GM06990 (cell line): ENCODE results near the gene CMTM5.
"Not testable (repeated sequence)": the region's sequence is repeated elsewhere in the genome, so short reads cannot be mapped to it uniquely, and the experiment has no call there.

ENCODE experiments used
- DNase-seq: peaks from one replicate; pipeline ENCODE4 v3.0.0-alpha.2; 2011; ENCODE audit not compliant: insufficient read length; ENCODE audit errors: extremely low read depth
- H3K27me3 ChIP-seq: replicated peaks from 2 replicates; pipeline ENCODE4 v1.6.0; 2011; ENCODE audit warnings: low read length; ENCODE audit not compliant: control insufficient read depth, insufficient read depth
- H3K36me3 ChIP-seq: 2 replicates; pipeline ENCODE4 v1.5.1; 2011; ENCODE audit warnings: low read length; ENCODE audit not compliant: control insufficient read depth, insufficient read depth
- H3K4me3 ChIP-seq: replicated peaks from 2 replicates; pipeline ENCODE4 v1.5.1; 2011; ENCODE audit warnings: low read depth, mild to moderate bottlenecking, control low read depth, low read length
- CTCF ChIP-seq: IDR thresholded peaks from 2 replicates; pipeline ENCODE4 v1.5.1; 2011; ENCODE audit warnings: low read length, control low read depth, mild to moderate bottlenecking, inconsistent platforms; ENCODE audit not compliant: insufficient read depth, poor library complexity, severe bottlenecking

The CMTM5 gene

DNA sequence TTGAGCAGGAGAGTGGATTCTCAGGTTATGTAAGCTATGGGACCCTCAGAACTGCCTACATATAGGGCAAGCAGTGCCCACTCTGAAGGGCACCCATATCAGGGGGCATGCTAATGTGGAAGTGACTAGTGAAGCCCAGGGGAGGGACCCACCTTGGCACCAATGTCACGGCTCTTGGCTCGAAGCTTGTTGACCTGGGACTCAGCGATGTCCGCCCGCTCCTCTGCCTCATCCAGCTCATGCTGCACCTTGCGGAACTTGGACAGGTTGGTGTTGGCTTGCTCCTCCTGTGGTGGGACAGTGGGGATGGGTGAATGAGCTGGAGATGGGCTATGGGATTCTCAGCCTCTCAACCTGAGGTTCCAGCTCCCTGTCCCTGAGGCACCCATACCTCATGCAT, 5.4 kb downstream of the CMTM5 start:
- Histone ChIP-seq H3K27me3 (no peaks in the 10 kb centered on the region; the same call in none of the 2 replicates), H3K36me3 (no peaks in the 10 kb centered on the region), H3K4me3 (no peak overlapping the region)
- no peak for DNase-seq
- TF ChIP-seq CTCF, result no peak

DNA sequence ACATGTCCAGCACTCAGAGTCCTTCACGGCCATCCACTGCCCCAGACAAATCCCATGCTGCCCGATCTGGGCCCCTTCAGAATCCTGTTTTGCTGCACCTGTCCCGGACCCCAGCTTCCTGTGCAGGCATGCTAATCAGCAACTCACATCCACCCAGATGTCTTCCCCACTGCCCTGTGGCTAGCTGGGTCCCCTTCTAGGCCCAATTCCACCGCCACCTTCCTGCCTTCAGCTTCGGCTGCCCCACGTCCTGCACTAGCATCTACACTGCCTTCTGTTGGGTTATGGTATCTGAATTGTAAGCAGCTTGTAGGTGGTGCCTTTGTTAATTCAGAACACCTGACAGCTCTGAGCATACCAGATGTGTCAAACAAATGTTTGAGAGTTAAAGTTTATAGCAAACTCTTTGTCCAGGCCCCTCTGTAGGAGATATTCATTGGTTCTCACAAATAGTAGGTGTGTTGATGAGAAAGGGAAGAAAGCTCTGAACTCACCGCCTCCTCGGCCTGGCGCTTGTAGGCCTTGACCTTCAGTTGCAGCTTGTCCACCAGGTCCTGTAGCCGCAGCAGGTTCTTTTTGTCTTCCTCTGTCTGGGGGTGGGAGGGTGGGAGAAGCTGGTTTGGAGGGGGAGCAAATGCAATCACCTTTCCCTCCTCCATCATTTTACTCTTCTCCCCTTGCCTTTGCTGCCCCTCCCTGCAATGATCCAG, 6.0 kb downstream of the CMTM5 start:
- Histone ChIP-seq H3K27me3 (no peaks in the 10 kb centered on the region; the same call in 1 of the 2 replicates), H3K36me3 (no peaks in the 10 kb centered on the region), H3K4me3 (no peak overlapping the region)
- DNase-seq, result no peak
- TF ChIP-seq CTCF, result no peak

DNA sequence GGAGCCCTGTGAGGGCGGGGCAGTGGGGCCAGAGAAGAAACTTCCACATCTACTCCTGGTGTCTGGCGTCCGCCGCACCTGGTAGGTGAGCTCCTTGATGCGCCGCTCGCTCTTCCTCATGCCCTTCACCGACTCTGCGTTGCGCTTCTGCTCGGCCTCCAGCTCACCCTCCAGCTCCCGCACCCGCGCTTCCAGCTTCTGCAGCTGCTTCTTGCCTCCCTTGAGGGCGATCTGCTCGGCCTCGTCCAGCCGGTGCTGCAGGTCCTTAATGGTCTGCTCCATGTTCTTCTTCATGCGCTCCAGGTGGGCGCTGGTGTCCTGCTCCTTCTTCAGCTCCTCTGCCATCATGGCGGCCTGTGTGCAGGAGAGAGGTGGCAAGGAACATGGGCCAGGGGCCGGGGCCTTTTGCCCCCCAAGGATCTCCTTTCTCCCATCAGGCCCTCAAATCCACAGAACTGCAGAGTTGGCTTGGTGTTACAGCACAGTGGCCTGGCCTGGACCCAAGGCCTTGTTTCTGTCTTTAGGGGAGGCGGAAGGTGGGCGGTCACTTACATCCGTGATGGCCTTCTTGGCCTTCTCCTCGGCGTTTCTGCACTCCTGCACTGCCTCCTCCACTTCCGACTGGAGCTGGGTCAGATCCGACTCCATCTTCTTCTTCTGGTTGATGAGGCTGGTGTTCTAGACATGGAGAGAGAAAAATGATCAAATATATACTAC, 7.7 kb downstream of the CMTM5 start:
- H3K27me3 ChIP-seq, result no peaks in the 10 kb centered on the region; the same call in 1 of the 2 replicates
- no peak overlapping the region for H3K4me3 ChIP-seq
- no peak for TF ChIP-seq CTCF
- DNase-seq, result no peak
- no peaks in the 10 kb centered on the region for H3K36me3 ChIP-seq

DNA sequence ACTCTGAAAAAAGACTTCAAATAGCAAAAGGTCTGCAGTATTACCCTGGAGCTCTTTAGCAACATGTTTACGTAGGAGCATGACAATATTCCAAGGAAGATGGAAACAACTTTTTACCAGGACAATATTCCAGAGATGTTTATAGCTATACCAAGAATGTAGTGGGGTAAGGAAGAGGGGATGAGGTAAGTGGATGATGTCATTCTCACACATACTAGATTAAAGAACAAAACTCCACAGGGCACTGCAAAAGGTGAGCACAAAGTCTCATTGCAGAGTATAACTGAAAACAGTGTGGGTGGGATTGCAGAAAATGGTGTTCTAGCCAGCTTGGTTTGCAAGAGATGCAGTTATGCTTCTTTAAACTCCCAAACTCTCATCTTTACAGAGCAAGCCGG, 8.4 kb downstream of the CMTM5 start:
- no peak for TF ChIP-seq CTCF
- DNase-seq, result no peak
- H3K27me3 ChIP-seq, result no peaks in the 10 kb centered on the region; the same call in 1 of the 2 replicates
- H3K36me3 ChIP-seq, result no peaks in the 10 kb centered on the region
- H3K4me3 ChIP-seq, result no peak overlapping the region

- TF ChIP-seq CTCF, result no peak
- Histone ChIP-seq H3K27me3 (no peaks in the 10 kb centered on the region; the same call in 1 of the 2 replicates), H3K36me3 (no peaks in the 10 kb centered on the region), H3K4me3 (no peak overlapping the region)
- DNase-seq, result no peak
Observed at GRCh38 chr14:23385642-23386265, 8.9 kb downstream of the CMTM5 start.

DNA sequence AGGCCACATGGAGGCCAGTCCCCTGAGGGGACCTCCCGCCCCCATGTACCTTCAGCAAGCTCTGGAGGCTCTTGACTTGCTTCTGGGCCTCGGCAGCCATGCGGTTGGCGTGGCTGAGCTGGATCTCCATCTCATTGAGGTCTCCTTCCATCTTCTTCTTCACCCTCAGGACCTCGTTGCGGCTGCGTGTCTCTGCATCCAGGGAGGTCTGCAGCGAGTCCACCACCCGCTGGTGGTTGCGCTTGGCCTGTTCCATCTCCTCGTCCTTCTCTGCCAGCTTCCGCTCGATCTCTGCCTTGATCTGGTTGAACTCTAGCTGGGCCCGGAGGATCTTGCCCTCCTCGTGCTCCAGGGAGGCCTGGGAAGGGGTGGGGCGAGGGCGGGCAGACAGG, 9.4 kb downstream of the CMTM5 start:
- not testable (repeated sequence) for H3K36me3 ChIP-seq, DNase-seq, H3K4me3 ChIP-seq, H3K27me3 ChIP-seq
